ENCODE results near the gene IMMP2L. TPM values are rescaled to one million over a fixed set of nuclear protein-coding genes. Genes with fewer than 3 reads are reported as not detected.

Gene IMMP2L
- total RNA-seq, 1 experiment from 2014 or later: 8.6 TPM

- intact Hi-C loops (cut with micrococcal nuclease): no loop called here
- H3K4me2 ChIP-seq (ENCODE audit: low read length): no peak overlapping the region
- no peak overlapping the region for H3K9ac ChIP-seq (ENCODE audit: low read length)
- no peaks in the 10 kb centered on the region for H3K9me2 ChIP-seq (replicated peaks; ENCODE audit: low read length)
- no peak for ATAC-seq
- no peaks in the 10 kb centered on the region for H3K4me1 ChIP-seq (ENCODE audit: insufficient read depth, low read length)
- H2AFZ ChIP-seq (ENCODE audit: low read length): no peak overlapping the region
- H3K27me3 ChIP-seq (ENCODE audit: low read length): no peaks in the 10 kb centered on the region
- H3K36me3 ChIP-seq (ENCODE audit: low read depth, low read length): no peaks in the 10 kb centered on the region
- no peaks in the 10 kb centered on the region for H4K20me1 ChIP-seq (ENCODE audit: low read length)
- H3K9me3 ChIP-seq (ENCODE audit: low read length): no peaks in the 10 kb centered on the region
- H3K79me2 ChIP-seq (ENCODE audit: low read length): no peaks in the 10 kb centered on the region
- no peak overlapping the region for H3K4me3 ChIP-seq (ENCODE audit: low read length)
- H3F3A ChIP-seq (ENCODE audit: low read length, unreplicated experiment): no peaks in the 10 kb centered on the region
- no peak for DNase-seq
- no TSS peak for BruUV-seq (replicated peaks)
- ChIA-PET POLR2A (ENCODE audit: unreplicated experiment) (no interaction called here), CTCF (no interaction called here)
- H3K27ac ChIP-seq (ENCODE audit: low read length): no peak overlapping the region
- no peak for TF ChIP-seq EZH2 (IDR thresholded peaks at IDR 0.05; ENCODE audit: low read length, unreplicated experiment)
- no peak for TF ChIP-seq CTCF (conservative IDR thresholded peaks at IDR 0.05; ENCODE audit: low read depth, low read length)
- TF ChIP-seq EZH2phosphoT487 (IDR thresholded peaks at IDR 0.05; ENCODE audit: borderline replicate concordance, low read length): no peak
These were observed 510.5 kb downstream of the IMMP2L start for GRCh38 chr7:111051832-111052231.

- Histone ChIP-seq H4K20me1 (ENCODE audit: low read length) (no peaks in the 10 kb centered on the region), H3K9me3 (ENCODE audit: low read length) (no peaks in the 10 kb centered on the region), H3K4me1 (ENCODE audit: insufficient read depth, low read length) (no peaks in the 10 kb centered on the region), H3K27me3 (ENCODE audit: low read length) (no peaks in the 10 kb centered on the region), H3K9me2 (replicated peaks; ENCODE audit: low read length) (no peaks in the 10 kb centered on the region), H3K79me2 (ENCODE audit: low read length) (no peaks in the 10 kb centered on the region), H3K27ac (ENCODE audit: low read length) (no peak overlapping the region), H3K9ac (ENCODE audit: low read length) (no peak overlapping the region), H3F3A (ENCODE audit: low read length, unreplicated experiment) (no peaks in the 10 kb centered on the region), H3K4me3 (ENCODE audit: low read length) (no peak overlapping the region), H3K4me2 (ENCODE audit: low read length) (no peak overlapping the region), H3K36me3 (ENCODE audit: low read depth, low read length) (no peaks in the 10 kb centered on the region), H2AFZ (ENCODE audit: low read length) (no peak overlapping the region)
- BruUV-seq (replicated peaks): no TSS peak
- POLR2A ChIA-PET (ENCODE audit: unreplicated experiment): interaction anchor here (0.7 kb wide), 1 partner anchor 87 kb away, joined by 3 read pairs; no protein-coding TSS in a partner anchor
- DNase-seq (no peak), ATAC-seq (no peak)
- no peak for TF ChIP-seq EZH2 (IDR thresholded peaks at IDR 0.05; ENCODE audit: low read length, unreplicated experiment)
- no peak for TF ChIP-seq EZH2phosphoT487 (IDR thresholded peaks at IDR 0.05; ENCODE audit: borderline replicate concordance, low read length)
- no peak for TF ChIP-seq CTCF (conservative IDR thresholded peaks at IDR 0.05; ENCODE audit: low read depth, low read length)
- CTCF ChIA-PET: no interaction called here
- intact Hi-C loops (cut with micrococcal nuclease): no loop called here
These were observed 511.3 kb downstream of the IMMP2L start for GRCh38 chr7:111050875-111051416.

- Histone ChIP-seq H3F3A (ENCODE audit: low read length, unreplicated experiment) (no peaks in the 10 kb centered on the region), H3K9me2 (replicated peaks; ENCODE audit: low read length) (no peaks in the 10 kb centered on the region), H3K9me3 (ENCODE audit: low read length) (no peaks in the 10 kb centered on the region), H3K27ac (ENCODE audit: low read length) (no peak overlapping the region), H3K4me2 (ENCODE audit: low read length) (no peak overlapping the region), H2AFZ (ENCODE audit: low read length) (no peak overlapping the region), H4K20me1 (ENCODE audit: low read length) (no peaks in the 10 kb centered on the region), H3K79me2 (ENCODE audit: low read length) (no peaks in the 10 kb centered on the region), H3K4me3 (ENCODE audit: low read length) (no peak overlapping the region), H3K4me1 (ENCODE audit: insufficient read depth, low read length) (no peaks in the 10 kb centered on the region), H3K9ac (ENCODE audit: low read length) (no peak overlapping the region), H3K27me3 (ENCODE audit: low read length) (no peaks in the 10 kb centered on the region), H3K36me3 (ENCODE audit: low read depth, low read length) (no peaks in the 10 kb centered on the region)
- no TSS peak for BruUV-seq (replicated peaks)
- TF ChIP-seq CTCF (conservative IDR thresholded peaks at IDR 0.05; ENCODE audit: low read depth, low read length) (no peak), EZH2phosphoT487 (IDR thresholded peaks at IDR 0.05; ENCODE audit: borderline replicate concordance, low read length) (no peak), EZH2 (IDR thresholded peaks at IDR 0.05; ENCODE audit: low read length, unreplicated experiment) (no peak)
- ATAC-seq (no peak), DNase-seq (no peak)
- POLR2A ChIA-PET (ENCODE audit: unreplicated experiment): no interaction called here
- CTCF ChIA-PET: no interaction called here
- intact Hi-C loops (cut with micrococcal nuclease): no loop called here
These were observed 512.2 kb downstream of the IMMP2L start for GRCh38 chr7:111049971-111050680.
